Hematopoietic multipotent progenitor cell treated with erythropoietin and hydrocortisone succinate and interleukin-3 and kit ligand, for 8 days (in vitro differentiated cells): ENCODE data around the gene DPH7.
"Not testable (repeated sequence)": the region's sequence is repeated elsewhere in the genome, so short reads cannot be mapped to it uniquely, and the experiment has no call there.

ENCODE experiments used
- DNase-seq: peaks from one replicate; pipeline ENCODE4 v3.0.0-alpha.2; 2015

Gene DPH7

DNA sequence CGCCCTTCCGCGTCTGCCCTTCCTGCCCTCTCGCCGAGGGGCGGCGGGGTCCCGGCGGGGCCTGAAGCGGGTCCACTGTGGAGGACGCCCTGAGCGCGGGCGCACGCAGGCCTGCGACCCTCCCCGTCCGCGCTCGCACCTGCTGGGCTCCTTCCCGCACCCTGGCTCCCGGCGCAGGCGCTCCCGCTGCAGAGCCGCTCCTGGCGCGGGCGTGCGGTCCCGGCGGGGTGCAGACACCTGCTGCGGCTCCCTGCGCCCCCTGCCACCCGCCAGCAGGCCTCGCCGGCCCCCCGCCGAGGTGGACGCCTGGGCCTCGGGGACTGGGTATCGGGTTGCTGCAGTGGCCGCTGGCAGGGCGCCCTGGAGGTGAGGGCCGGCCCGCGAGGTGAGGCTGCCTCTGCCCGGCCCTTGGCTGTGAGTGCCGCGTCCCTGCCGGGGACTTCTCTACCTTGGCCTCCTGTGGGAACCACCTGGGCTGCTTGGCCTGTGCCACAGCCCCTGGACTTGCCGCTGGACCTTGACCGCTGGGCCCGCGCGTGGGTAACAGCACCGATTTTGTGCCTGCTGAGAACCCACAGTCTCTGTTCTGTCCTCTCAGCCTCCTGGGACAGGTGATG, 27.4 kb upstream of the DPH7 start:
- DNase-seq: no peak

DNA sequence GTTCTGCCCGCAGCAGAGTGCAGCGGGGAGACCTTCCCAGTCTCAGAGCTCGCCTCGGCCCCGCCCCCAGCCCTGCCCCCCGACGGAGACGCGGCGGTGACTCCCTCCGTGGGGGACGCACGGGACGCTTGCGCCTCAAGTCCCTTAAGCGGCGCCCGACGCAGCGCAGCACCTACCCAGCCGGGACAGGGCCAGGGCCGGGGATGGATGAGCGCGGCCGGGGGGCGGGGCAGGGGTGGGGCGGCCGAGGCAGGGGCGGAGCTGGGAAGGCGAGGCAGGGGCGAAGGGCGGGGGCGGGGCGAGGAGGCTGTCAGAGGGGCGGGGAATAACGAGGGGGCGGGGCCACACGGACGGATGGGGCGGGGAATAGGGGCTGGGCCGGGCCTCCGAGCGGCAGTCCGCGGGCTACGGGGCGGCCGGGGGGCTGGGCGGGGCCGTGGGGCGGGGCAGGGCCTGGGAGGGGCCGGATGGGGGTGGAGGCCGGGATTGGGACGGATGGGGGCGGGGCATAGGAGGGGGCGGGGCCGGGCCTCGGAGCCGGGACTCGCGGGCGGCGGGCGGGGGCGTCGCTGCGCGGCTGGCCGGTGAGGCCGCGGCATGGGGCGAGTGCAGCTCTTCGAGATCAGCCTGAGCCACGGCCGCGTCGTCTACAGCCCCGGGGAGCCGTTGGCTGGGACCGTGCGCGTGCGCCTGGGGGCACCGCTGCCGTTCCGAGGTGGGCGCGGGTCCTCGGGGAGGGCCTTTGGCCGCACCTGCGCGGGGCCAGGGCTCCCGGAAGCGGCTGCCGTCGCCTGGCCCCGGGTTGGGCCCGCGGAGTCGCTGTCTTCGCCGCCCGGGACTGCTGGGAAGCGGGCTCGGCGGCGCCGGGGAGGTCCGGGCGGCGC, 26.6 kb upstream of the DPH7 start, which contains the start of gene ARRDC1:
Gene ARRDC1, plus strand, starts transcription at position 566 of the 884 bp plus-strand sequence. Its CDS starts 32 bp downstream, at position 598.
- peak; percentile 92 for DNase-seq

DNA sequence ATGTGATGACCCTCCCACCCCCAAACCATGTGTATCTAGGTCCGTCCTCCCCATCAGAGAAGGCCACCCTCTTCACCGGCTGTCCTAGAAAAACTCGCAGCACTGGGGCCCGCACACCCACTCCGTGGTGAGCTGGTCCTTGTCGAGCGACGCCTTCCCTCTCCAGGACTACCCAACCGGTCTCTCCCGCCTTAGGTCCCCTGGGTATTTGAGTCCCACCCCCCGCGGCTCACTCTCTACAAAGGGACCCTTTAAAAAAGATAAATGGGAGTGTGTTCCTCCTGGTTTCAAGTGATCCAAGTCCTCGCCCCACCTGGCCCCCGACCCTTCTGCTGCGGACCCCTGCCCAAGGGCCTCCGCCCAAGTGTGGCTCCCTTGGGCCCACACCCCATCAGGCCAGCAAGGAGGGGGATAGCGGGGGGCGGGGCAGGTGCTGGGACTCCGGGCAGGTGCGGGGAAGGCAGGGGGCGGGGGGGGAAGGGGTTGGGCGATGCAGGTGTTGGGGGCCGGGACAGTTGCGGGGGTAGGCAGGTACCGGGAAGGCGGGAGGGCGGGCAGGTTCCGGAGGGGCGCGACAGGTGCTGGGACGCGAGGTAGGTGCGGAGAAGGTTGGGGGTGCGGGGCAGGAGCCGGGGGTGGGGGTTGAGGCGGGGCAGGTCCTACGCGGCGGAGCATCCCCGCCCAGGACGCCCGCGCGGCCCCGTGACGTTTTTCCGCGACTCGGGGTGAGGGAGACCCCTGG, 25.8 kb upstream of the DPH7 start:
- no peak for DNase-seq

DNA sequence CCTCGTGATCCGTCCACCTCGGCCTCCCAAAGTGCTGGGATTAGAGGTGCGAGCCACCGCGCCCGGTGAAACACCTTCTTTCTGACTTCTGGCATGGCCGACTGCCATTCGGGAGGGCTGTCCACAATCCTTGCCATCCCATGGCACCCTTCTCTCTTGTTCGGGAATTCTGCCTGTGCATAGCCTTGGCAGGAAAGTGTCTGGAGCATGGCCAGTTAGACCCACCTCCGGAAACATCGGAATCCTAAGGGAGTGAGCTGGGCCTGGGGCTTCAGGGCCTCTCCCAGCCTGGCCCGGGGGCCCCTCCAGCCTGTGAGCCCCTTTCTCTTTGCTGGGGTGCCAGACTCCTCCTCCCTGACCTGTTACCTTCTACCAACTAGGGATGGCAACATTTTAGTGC, 25.2 kb upstream of the DPH7 start:
- DNase-seq: no peak

DNA sequence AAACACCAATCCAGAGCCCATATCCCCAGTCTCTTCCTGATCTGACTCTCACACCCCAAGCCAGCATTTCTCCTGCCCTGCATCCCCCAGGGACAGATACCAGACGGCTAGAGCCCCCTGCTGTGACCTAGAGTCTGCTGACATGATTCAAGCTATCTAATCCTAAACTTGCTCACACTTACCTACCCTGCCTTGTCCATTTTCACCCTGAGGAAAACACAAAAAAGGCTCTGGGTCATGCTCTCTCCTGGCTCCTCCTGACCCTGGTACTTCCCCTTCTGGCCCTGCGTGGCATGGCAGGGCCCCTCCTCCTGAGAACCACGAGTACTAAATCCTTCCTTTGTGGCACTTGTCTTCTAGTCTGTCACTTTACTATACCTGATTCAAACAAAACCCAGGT, 23.9 kb upstream of the DPH7 start:
- peak; percentile 42 for DNase-seq

DNA sequence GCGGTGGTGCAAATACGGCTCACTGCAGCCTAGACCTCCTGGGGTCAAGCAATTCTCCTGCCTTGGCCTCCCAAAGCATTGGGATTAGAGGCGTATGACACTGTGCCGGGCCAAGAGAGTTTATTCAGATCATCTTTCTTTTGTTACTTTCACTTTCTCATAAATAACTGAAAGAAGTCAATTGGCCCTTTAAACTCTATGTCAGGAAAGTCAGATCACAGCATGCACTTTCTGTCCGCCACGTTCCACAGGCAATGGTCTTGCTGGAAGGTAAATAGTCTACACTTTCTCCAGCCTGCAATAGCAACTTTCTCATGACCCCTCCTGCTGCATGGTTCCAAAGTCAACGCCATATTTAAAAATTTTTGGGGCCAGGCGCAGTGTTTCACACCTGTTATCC, 20.2 kb upstream of the DPH7 start:
- DNase-seq: no peak

DNA sequence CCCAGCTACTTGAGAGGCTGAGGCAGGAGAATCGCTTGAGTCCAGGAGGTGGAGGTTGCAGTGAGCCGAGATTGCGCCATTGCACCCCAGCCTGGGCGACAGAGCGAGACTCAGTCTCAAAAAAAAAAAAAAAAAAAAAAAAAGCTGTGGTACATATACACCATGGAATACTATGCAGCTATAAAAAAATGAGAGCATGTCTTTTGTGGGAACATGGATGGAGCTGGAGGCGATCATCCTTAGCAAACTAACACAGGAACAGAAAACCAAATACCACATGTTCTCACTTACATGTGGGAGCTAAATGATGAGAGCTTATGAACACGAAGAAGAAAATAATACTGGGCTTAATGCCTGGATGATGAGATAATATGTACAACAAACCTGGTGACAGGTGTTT, 17.9 kb upstream of the DPH7 start:
- DNase-seq: not testable (repeated sequence)

DNA sequence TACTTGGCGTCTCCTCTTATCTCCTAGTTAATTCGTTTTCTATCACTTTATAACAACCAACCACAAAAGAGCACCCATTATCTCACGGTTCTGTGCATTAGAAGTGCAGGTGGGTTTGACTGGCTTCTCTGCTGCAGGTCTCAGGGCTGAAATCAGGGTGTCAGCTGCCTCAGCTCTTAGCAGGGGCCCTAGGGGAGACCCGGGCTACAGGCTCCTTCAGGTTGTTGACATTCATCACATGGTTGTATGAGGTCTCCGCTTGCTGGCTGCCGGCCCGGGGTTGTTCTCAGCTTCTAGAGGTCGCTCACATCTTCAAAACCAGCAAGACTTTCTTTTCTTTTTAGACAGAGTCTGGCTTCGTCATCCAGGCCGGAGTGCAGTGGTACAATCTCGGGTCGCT, 14.5 kb upstream of the DPH7 start:
- DNase-seq: no peak

DNA sequence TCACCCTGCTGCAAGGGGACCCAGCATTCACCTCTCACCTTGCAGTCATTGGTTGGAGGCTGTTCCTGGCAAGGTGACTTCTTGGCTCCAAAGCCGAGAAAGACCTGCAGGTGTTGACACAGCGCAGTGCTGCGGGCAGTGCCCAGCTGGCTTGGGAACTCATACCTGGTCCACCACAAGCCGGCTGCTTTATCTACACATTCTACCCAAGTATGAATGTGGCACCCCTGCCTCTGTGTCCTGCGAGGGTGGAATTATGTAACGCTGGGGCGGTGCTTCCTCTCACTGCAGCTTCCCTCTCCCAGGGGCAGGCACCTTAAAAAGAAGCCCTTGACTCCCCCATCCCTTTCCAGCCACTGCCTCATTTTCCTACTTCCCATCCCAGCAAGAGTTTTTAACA, 14.0 kb upstream of the DPH7 start:
- DNase-seq: no peak

DNA sequence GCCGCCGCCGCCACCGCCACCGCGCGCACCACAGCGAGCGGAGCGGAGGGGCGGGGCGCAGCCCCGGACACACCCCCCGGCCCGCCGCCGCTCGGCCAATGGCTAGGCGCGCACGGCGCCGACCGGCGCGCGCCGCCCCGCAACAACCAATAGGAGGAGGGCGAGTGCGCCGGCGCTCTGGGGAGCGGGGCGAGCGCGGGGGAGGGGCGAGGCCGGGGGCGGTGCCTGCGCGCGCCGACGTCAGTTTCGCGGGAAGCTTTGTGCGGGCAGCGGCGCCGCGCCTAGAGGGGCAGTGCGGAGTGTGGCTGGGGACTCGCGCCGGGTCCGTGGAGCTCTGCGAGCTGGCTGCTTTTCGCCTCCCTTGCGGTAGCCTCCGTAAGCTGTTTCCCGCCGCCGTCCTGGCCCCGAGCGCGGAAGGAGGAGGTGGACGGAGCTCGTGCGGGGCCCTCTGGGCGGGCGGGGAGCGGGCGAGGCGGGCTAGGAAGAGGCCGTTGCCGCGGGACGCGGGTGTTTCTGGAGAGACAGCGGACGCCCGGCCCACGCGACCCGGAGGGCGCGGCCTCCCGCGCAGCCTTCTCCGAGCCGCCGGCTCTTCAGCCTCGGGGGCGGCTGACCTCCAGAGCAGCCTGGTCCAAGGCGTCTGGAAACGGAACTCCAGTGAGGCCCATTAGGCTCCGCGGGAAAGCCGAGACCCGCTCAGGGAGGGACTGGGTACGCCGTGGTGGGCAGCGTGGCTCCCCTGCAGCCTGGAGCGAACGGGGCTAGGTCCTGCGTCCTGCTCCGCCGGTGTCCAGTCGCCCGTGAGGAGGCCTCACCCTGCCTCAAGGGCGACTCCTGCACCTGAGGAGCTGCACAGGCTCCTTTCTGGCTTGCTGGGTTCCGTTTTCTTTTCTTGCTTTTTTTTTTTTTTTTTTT, 12.0 kb upstream of the DPH7 start, which contains the start of gene ZMYND19:
Gene ZMYND19, minus strand, starts transcription at position 44 of the 915 bp plus-strand sequence. CDS start 249 bp downstream, outside the sequence.
- peak; percentile 87 for DNase-seq

DNA sequence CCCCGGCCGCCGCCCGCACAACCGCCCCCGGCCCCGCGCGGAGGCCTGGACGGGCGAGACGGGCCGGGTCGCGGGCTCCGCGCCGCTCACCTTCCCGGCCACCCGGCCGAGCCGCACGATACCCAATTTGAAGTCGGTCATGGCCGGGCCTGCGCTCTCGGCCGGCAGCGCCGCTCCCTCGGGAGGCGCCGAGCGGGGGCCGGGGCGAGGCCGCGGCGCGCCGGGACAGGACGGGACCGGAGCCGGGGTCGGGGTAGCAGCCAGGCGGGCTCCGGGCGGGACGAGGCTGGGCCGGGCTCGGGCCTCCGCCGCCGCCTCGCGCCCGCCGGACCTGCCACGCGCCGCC, 11.4 kb upstream of the DPH7 start:
- no peak for DNase-seq

DNA sequence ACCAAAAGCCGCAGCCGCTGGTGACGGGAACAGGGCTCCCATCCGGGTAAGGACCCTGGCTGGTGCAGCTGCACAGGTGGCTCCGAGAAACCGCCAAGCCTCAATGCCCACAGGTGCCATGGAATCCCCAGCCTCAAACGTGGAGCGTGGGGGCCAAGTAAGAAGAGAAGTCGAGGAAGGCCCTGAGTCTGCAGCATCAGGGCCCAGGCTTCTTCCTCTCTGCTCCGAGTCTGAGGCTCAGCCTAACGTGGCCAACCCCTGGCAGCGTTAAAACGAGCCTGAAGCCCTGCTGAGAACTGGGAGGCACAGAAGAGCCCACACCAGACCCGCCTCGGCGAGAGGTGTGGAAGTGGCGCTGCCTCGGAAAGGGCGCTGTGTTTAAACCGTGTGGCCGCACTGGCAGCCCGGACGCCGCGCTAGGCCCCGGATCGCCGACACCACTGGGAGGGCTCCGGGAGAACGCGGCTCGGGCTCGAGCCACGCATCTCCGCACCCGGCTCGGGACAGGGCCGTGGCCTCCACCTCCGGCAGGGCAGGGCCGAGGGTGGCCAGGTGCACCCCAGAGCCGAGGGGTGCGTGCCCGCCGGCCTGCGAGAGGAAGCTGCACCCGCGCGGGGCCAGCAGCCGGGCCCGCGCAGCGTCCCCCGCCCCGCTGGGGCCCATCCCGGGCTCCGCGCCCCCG, 10.9 kb upstream of the DPH7 start:
- DNase-seq: peak; percentile 26

DNA sequence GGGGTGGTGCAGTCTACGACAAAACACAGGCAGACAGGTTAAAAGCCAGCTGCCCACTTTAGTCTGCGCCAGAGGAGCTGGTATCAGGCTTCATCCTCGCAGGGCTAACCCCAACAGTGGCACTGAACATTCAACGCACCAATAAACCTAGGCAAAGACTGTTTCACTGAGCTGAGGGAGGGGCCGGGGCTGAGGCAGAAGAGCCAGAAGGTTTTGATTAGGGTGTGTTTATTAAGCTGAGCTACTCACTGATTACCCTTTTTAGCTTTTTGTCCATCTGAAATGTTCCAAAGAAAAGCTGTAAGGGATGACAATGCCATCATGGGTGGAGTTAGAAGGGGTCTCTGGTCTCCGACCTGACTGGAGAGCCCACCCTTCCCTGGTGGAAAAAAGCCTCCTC, 10.2 kb upstream of the DPH7 start:
- DNase-seq: no peak

DNA sequence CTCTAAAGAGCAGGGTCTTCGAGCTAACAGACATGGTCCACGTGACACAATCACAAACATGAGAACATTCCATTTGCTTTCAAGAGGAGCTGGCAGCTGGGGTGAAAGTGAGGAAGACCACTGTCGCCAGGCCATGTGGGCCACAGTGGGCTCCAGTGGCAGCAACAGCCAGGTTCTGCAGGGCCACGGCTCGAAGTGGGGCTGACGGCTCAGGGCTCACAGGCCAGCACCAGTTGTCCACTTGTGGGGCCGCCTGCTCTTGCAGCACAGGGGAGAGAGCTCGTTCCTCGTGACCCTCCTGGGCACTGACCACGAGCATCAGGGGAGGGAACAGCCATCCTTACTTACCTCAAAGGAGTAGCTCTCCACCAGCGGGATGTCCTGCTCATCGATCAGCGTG, 9.6 kb upstream of the DPH7 start:
- DNase-seq: no peak

DNA sequence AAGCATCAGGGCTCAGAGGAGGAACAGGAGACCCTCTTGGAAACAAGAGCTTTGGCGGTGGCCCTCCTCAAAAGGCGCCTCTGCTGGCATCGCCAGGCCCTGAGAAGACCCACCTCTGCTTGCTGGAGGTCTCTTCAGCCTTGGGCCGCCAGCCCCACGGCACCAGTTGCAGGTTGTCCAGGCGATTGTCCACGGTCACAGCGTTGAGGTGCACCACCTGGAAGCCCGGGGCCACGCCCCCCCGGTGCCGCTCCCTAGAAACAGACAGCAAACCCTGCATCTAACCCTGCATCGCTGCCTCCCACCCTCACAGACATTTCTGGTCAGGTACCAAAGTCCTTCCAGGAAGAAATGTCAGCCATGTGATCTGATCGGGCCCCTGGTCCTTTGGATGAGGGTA, 8.1 kb upstream of the DPH7 start:
- DNase-seq: no peak

DNA sequence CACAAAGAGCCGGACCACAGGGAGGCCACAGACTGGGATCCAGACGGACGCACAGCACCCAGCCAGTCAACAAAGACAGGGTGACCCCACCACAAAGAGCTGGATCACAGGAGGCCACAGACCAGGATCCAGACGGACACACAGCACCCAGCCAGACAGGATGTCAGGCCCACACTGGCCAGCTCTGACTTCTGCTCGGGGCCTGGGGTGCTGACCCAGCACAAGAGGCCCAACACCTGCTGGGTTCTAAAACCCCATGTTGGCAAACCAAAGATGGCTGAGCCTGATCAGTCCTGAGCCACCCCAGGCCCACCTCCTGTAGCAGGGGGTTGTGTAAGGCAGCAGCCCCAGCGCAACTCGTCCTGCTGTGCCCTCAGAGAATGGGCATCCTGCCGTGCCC, 5.2 kb upstream of the DPH7 start:
- DNase-seq: no peak

DNA sequence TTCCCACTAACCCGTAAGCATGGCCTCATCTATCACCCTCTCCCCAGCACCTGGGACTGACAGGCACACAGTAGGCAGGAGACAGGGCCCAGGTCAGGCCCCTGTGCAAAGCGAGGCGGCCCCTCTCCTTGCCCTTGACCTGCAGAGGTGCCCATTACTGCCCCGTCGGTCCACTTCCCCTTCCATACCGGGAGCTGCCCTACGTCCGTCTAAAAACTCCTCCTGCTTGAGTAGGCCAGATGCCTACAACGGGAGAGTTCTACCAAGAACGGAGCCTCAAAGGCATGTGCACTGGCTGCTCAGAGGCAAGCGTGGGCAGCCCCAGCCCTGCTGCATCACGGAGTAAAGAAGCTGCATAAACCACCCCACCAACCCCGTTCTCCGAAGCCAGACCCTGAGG, 4.6 kb upstream of the DPH7 start:
- DNase-seq: no peak

DNA sequence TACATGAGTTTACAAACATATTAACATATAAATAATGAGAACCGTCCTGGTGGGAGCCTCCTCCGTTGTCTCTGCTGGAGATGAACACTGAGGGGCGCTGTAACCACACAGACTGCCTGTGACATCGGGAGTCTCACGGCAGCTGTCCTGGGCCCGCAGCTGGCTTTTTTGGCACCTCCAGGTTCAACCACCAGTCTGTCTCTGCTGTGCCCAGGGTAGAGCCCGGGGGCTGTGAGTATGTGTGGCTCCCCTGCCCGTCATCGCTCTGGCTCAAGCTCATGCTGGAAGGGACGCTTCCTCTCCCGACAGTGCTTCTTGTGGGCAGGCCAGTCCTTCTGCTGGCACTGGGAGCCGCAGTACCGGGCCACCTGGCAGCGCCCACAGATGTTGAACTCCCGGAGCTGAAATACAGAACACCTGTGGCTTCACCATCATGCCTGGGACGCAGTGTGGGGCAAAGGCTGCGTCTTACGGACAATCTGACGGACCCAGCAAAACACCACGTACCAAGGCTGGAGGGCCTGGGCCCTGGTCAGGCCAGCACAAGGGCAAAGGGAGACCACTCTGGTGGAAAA, 3.6 kb upstream of the DPH7 start:
- DNase-seq: peak; percentile 46

DNA sequence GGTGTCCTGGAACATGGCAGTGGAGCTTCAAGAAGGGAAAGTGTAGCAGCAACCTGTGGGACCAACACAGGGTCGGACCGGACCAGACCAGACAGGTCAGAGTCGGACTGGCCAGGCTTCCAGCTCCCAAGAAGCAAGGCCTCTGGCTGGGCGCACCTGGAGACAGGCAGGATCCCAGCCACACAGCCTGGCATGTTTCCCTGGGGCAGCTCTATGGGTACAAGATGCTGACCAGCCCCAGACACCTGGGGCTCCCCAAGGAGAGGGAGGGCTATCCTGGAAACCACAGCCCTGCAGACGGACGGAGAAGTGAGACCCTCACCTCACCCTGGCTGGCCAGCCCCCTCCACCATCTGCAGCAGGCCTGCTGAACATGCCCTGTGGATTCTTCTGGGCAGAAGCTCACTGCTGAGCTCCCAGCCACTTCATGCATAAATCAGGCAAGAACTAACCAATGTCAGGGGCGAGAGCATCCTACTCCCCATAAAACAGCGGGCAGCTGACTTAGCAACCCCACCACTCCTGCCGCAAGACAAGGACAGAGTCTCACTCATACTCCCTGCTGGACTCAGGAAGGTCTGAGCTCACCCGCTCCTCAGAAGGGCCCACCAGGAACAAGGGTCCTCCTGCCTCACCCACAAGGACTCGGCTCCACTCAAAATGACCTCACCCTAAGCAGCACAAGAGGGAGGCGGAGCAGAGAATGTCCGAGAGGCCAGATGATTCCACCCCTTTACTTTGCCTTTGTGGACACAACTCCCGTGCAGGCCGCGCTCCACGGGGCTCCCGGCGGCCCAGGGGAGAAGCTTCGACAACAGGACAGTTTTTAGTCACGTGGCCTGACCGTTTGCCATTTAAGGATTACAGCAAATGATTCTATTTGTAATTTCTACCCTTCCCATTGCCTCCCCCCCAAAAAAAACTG, 2.9 kb upstream of the DPH7 start:
- DNase-seq: no peak

DNA sequence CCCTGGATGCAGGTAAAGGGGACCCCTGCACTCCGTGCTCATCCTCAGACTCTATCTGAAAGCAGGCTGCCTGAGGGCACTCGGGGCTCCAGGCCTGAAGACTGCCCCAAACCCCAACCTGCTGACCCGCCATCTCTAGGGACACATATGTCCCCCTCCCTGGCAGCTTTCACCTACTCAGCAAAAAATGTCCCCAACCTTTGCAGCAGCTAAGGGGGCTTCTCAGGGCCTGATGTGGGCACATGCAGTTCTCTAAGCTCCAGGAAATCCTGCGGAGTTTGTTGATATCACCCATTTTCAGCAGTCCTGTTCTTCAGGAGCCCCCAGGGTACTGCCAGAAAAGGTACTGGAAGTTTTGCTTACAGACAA, 2.2 kb upstream of the DPH7 start:
- DNase-seq: no peak
